Sigmoid colon (tissue), 4 donors: ENCODE measurements around the gene LMAN2L.

Experiments
- EP300 ChIP-seq, 4 donors: sonication (generic); formaldehyde crosslinking; IDR thresholded peaks; one replicate each; pipeline ENCODE4 v1.6.1; 2017; ENCODE audit warnings: antibody characterized with exemption in 4 of 4
- TF ChIP-seq, protein P1 (sequence below), 4 experiments: fragments of 450-650 bp in 3 of 4; fragments of 200-600 bp in 1 of 4; IDR thresholded peaks; one replicate each; pipeline ENCODE4 v1.5.1; 2016 to 2019; ENCODE audit warnings: antibody characterized with exemption in 4 of 4, mild to moderate bottlenecking in 3 of 4, moderate library complexity in 2 of 4

DNA sequence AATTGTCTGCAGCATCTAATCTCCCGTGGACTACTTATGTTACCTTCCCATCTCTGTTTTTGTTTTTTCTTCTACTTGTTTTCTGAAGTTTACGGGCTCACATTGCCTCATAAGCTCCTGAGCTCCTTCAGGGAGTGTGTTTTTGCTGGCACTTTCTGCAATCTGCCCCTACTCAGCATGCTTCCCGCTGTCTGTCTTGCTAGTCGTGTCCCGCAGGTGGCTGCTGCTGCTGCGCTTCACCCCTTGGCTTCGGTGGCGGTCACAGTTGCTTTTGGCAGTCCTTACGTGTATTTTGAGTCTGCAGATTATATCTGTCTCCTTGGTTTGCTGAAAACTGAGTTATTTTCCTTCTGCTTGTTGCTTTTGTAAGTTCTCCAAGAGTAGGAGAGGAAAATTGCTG, 60.0 kb downstream of the LMAN2L start:
- TF ChIP-seq, protein P1, sequence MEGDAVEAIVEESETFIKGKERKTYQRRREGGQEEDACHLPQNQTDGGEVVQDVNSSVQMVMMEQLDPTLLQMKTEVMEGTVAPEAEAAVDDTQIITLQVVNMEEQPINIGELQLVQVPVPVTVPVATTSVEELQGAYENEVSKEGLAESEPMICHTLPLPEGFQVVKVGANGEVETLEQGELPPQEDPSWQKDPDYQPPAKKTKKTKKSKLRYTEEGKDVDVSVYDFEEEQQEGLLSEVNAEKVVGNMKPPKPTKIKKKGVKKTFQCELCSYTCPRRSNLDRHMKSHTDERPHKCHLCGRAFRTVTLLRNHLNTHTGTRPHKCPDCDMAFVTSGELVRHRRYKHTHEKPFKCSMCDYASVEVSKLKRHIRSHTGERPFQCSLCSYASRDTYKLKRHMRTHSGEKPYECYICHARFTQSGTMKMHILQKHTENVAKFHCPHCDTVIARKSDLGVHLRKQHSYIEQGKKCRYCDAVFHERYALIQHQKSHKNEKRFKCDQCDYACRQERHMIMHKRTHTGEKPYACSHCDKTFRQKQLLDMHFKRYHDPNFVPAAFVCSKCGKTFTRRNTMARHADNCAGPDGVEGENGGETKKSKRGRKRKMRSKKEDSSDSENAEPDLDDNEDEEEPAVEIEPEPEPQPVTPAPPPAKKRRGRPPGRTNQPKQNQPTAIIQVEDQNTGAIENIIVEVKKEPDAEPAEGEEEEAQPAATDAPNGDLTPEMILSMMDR (IDR thresholded peaks at IDR 0.05), result no peak
- no peak for TF ChIP-seq EP300 (IDR thresholded peaks at IDR 0.05)
